ENCODE data around the gene FER. TPM values are rescaled to one million over a fixed set of nuclear protein-coding genes. Genes with fewer than 3 reads are reported as not detected.
"Not testable (repeated sequence)": the region's sequence is repeated elsewhere in the genome, so short reads cannot be mapped to it uniquely, and the experiment has no call there.

FER gene
- total RNA-seq, 2 donors from 2014 or later, result 52.6 to 62.2 TPM

- DNase-seq (ENCODE audit: low spot score), result no peak
- intact Hi-C loops (cut with DNase I), result loop anchor here in 1 of 2 donors (10.0 kb wide), 1 partner anchor 1949 kb away; no protein-coding TSS in a partner anchor
These were observed 256.2 kb downstream of the FER start for GRCh38 chr5:109003928-109004327.

- intact Hi-C loops (cut with DNase I), result loop anchor here in 1 of 2 donors (10.0 kb wide), 1 partner anchor 1951 kb away; no protein-coding TSS in a partner anchor
- DNase-seq (ENCODE audit: low spot score), result no peak
These were observed 257.8 kb downstream of the FER start for GRCh38 chr5:109005297-109006009.

- no peak for DNase-seq (ENCODE audit: low spot score)
- intact Hi-C loops (cut with DNase I), result loop anchor here in 1 of 2 donors (10.0 kb wide), 1 partner anchor 1951 kb away; no protein-coding TSS in a partner anchor
These were observed 258.4 kb downstream of the FER start for GRCh38 chr5:109006129-109006528.

- intact Hi-C loops (cut with DNase I), result no loop called here
- no peak for DNase-seq (ENCODE audit: low spot score)
These were observed 268.6 kb downstream of the FER start for GRCh38 chr5:109016300-109016699.

- intact Hi-C loops (cut with DNase I), result no loop called here
These were observed 274.4 kb downstream of the FER start for GRCh38 chr5:109022056-109022455.

GRCh38 chr5:109025729-109026128, 278.0 kb downstream of the FER start:
- intact Hi-C loops (cut with DNase I); DNase-seq (ENCODE audit: low spot score): not testable (repeated sequence)

More at GRCh38 chr5:109022056-109022455, 274.4 kb downstream of the FER start:
- peak; percentile 32 for DNase-seq (ENCODE audit: low spot score)

GRCh38 chr5:109027983-109028607, 280.4 kb downstream of the FER start:
- intact Hi-C loops (cut with DNase I), result no loop called here
- DNase-seq (ENCODE audit: low spot score), result no peak

GRCh38 chr5:109028608-109029299, 281.1 kb downstream of the FER start:
- no peak for DNase-seq (ENCODE audit: low spot score)
- intact Hi-C loops (cut with DNase I), result no loop called here

- intact Hi-C loops (cut with DNase I), result no loop called here
These were observed 282.1 kb downstream of the FER start for GRCh38 chr5:109029847-109030246.

GRCh38 chr5:109030360-109031143, 282.9 kb downstream of the FER start:
- no peak for DNase-seq (ENCODE audit: low spot score)
- intact Hi-C loops (cut with DNase I), result no loop called here

More at GRCh38 chr5:109029847-109030246, 282.1 kb downstream of the FER start:
- no peak for DNase-seq (ENCODE audit: low spot score)

GRCh38 chr5:109034306-109034705, 286.6 kb downstream of the FER start:
- DNase-seq (ENCODE audit: low spot score), result no peak
- intact Hi-C loops (cut with DNase I), result no loop called here

GRCh38 chr5:109035436-109035835, 287.7 kb downstream of the FER start:
- no peak for DNase-seq (ENCODE audit: low spot score)
- intact Hi-C loops (cut with DNase I), result no loop called here

- intact Hi-C loops (cut with DNase I), result no loop called here
These were observed 290.6 kb downstream of the FER start for GRCh38 chr5:109038209-109038840.

GRCh38 chr5:109041317-109041716, 293.6 kb downstream of the FER start:
- DNase-seq (ENCODE audit: low spot score), result no peak
- intact Hi-C loops (cut with DNase I), result no loop called here

More at GRCh38 chr5:109038209-109038840, 290.6 kb downstream of the FER start:
- DNase-seq (ENCODE audit: low spot score), result no peak

GRCh38 chr5:109045710-109046109, 298.0 kb downstream of the FER start:
- intact Hi-C loops (cut with DNase I), result no loop called here
- DNase-seq (ENCODE audit: low spot score), result no peak

- DNase-seq (ENCODE audit: low spot score), result no peak
- intact Hi-C loops (cut with DNase I), result no loop called here
These were observed 301.9 kb downstream of the FER start for GRCh38 chr5:109049565-109049964.

GRCh38 chr5:109050321-109050720, 302.6 kb downstream of the FER start:
- DNase-seq (ENCODE audit: low spot score); intact Hi-C loops (cut with DNase I): not testable (repeated sequence)

- DNase-seq (ENCODE audit: low spot score); intact Hi-C loops (cut with DNase I): not testable (repeated sequence)
These were observed 304.5 kb downstream of the FER start for GRCh38 chr5:109052216-109052615.

GRCh38 chr5:109053995-109054417, 306.3 kb downstream of the FER start:
- no peak for DNase-seq (ENCODE audit: low spot score)
- intact Hi-C loops (cut with DNase I), result no loop called here
